GM19328 (cell line): ENCODE data around the gene HIRIP3.

Experiments
- ATAC-seq: cut with Tn5 transposase; IDR thresholded peaks from one replicate; pipeline ENCODE4 v1.9.1; 2021; ENCODE audit warnings: mild to moderate bottlenecking, moderate library complexity; ENCODE audit not compliant: unreplicated experiment

Gene HIRIP3

GRCh38 chr16:29985271-29985811 is 10.1 kb downstream of the HIRIP3 start:
- no peak for ATAC-seq

GRCh38 chr16:29984764-29985147 is 10.7 kb downstream of the HIRIP3 start:
- ATAC-seq = no peak

GRCh38 chr16:29984137-29984763 is 11.2 kb downstream of the HIRIP3 start:
- no peak for ATAC-seq

GRCh38 chr16:29983420-29984136 is 11.8 kb downstream of the HIRIP3 start:
- ATAC-seq = no peak

GRCh38 chr16:29982560-29983419 is 12.6 kb downstream of the HIRIP3 start:
- no peak for ATAC-seq

GRCh38 chr16:29978564-29979270 is 16.7 kb downstream of the HIRIP3 start:
- no peak for ATAC-seq

- ATAC-seq = no peak
Observed at GRCh38 chr16:29978081-29978480, 17.3 kb downstream of the HIRIP3 start.

GRCh38 chr16:29977063-29977825 is 18.2 kb downstream of the HIRIP3 start:
- no peak for ATAC-seq

- no peak for ATAC-seq
Observed at GRCh38 chr16:29975811-29976511, 19.5 kb downstream of the HIRIP3 start.

- no peak for ATAC-seq
Observed at GRCh38 chr16:29975134-29975538, 20.3 kb downstream of the HIRIP3 start.

GRCh38 chr16:29974291-29975133 is 20.9 kb downstream of the HIRIP3 start:
- no peak for ATAC-seq

- peak; percentile 92 for ATAC-seq
Observed at GRCh38 chr16:29973384-29974246, 21.8 kb downstream of the HIRIP3 start, which contains the start of gene TAOK2. Gene TAOK2 (plus strand): TSS chr16:29973868. CDS start chr16:29977773, 3,905 bp downstream.

- no peak for ATAC-seq
Observed at GRCh38 chr16:29972992-29973383, 22.4 kb downstream of the HIRIP3 start.

GRCh38 chr16:29972500-29972899 is 22.9 kb downstream of the HIRIP3 start:
- no peak for ATAC-seq

- ATAC-seq = no peak
Observed at GRCh38 chr16:29971304-29971703, 24.1 kb downstream of the HIRIP3 start.

- ATAC-seq = no peak
Observed at GRCh38 chr16:29968205-29968604, 27.2 kb downstream of the HIRIP3 start.

GRCh38 chr16:29963021-29963743 is 32.2 kb downstream of the HIRIP3 start:
- ATAC-seq = no peak
